ENCODE measurements around the gene PDK3.

- TF ChIP-seq CTCF (IDR thresholded peaks at IDR 0.05) (no peak), POLR2A (IDR thresholded peaks at IDR 0.05) (no peak)
Measured at GRCh38 chrX:24428516-24428915, 36.6 kb upstream of the PDK3 start.
